Activated CD8-positive, alpha-beta memory T cell treated with anti-CD3 and anti-CD28 coated beads, Interleukin-2, amount 50 U/mL, for 24 hours (primary cell): ENCODE data around the gene UNC13A.

Source experiments
- DNase-seq: peaks from one replicate; pipeline ENCODE4 v3.0.0-alpha.2; 2020; ENCODE audit errors: extremely low read depth

UNC13A gene

GRCh38 chr19:17669419-17669818 lies 18.7 kb downstream of the UNC13A start:
- DNase-seq: no peak

DNA sequence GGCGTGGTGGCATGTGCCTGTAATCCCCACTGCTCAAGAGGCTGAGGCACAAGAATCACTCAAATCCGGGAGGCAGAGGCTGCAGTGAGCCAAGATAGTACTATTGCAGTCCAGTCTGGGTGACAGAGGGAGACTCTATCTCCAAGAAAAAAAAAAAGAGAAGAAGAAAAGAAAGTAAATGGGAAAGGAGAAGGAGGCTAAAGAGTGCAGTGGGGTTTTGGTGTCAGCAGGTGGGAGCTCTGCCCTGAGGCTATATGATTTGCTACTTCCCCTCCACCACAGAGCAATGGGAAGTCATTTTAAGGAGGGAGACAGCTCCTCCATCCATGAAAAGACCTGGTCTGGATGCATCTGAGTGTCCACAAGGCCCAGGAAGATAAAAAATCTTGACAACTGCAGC lies 23.1 kb downstream of the UNC13A start:
- DNase-seq: no peak

DNA sequence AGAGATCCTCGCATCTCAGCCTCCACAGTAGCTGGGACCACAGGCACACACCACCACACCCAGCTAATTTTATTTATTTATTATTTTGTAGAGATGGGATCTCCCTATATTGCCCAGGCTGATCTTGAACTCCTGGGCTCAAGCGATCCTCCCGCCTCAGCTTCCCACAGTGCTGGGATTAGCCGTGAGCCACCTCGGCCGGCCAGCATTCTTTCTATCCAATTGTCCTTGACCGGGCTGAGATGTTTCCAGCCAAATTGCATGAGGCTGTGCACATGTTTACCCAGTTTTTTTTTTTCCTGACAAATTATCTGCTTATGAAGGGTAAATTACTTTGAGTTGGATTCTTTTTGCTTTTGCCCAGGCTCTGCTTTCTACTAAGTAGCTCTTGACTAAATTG lies 28.2 kb downstream of the UNC13A start:
- no peak for DNase-seq

DNA sequence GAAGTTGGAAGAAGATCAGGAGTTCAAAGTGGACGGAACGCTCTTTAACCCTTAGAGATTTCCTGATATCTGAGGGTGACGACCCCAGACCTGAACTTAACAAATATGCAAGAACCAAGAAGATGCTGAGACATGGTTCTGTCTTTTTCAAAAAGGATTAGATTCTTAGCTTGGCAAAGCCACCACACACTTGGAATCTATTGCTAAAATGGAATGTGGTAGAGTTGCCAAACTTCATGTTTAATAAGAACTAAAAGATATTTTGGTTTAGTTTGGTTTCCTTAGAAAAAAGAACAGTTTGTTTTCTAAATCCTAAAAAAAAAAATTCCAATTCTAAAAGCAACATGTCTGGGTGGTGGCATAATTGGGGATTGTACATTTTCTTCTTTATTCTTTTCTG lies 29.5 kb downstream of the UNC13A start:
- no peak for DNase-seq

DNA sequence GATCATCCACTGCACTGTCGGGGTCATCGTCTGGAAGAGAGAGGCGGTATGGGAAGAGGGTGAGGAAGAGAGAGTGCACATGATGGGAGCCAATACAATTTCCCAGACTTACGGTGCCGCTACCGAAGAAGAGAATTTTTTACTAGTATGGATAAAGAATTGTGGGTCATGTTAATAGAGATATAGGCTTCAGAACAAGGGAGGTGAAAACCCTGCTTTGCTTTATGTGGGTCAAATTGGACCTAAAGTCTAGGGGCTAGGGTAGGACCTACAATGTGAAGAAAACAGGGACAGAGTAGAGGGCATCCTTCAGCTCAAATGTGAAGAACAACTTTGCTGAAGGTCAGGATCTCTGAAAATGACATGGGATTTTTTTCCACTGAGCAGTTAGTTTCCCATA lies 29.9 kb downstream of the UNC13A start:
- no peak for DNase-seq

- DNase-seq: no peak
Observed at GRCh38 chr19:17656970-17657369, 31.2 kb downstream of the UNC13A start.

GRCh38 chr19:17655751-17656472 lies 32.2 kb downstream of the UNC13A start:
- no peak for DNase-seq

DNA sequence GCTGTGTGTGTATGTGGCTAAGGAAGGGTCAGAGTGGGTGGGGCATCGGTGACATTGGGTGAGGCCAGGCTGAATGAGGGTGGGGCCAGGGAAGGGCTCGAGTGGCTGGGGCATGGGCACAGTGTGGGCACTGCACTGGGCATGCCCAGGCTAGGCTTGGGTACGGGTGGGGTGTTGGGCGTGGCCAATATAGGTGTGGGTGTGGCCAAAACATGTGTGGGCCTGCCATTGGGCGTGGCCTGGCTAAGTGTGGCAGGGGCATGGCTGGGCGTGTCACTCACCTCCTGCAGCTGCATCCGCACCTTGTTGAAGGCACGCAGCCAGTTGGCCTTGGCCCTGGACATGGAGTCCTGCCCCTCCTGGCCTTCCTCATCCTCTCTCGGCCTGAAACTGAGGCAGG lies 33.2 kb downstream of the UNC13A start:
- DNase-seq: no peak

- DNase-seq: no peak
Observed at GRCh38 chr19:17652627-17653026, 35.5 kb downstream of the UNC13A start.

DNA sequence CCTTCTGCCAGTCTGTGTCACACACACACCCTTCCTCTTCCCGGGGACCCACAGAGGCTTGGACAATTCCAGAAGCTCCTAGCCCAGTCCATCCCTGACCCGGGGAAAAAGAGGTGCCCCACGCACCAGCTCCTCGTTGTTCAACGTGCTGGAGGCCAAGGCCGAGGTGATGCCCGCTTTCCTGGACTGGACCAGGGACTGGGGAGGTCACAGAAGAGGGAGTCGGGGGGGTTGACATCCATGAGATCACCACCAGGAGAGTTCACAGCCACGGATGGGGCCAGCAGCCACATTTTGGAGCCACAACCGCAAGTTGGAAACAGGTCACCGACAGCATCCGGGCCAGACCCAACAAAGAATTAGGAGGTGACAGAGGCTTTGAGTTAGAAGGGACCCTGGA lies 39.4 kb downstream of the UNC13A start:
- DNase-seq: no peak

GRCh38 chr19:17648097-17648660 lies 40.0 kb downstream of the UNC13A start:
- DNase-seq: no peak

- no peak for DNase-seq
Observed at GRCh38 chr19:17647071-17648020, 40.8 kb downstream of the UNC13A start.

DNA sequence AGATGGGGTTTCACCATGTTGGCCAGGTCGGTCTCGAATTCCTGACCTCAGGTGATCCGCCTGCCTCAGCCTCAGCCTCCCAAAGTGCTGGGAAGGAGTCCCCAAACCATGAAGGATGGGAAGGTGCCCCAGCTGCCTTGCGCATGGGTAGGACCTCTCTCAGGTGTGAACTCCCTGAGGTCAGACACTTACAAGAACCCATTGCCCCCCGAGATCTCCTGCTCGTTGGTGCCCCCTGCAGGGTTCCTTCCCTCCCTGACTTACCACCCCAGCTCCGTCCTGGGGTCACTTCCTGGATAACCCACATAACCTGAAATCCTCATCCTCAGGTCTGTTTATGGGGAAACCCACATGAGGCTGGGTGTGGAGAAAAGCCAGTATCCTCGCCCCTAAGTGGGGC lies 41.7 kb downstream of the UNC13A start:
- no peak for DNase-seq

DNA sequence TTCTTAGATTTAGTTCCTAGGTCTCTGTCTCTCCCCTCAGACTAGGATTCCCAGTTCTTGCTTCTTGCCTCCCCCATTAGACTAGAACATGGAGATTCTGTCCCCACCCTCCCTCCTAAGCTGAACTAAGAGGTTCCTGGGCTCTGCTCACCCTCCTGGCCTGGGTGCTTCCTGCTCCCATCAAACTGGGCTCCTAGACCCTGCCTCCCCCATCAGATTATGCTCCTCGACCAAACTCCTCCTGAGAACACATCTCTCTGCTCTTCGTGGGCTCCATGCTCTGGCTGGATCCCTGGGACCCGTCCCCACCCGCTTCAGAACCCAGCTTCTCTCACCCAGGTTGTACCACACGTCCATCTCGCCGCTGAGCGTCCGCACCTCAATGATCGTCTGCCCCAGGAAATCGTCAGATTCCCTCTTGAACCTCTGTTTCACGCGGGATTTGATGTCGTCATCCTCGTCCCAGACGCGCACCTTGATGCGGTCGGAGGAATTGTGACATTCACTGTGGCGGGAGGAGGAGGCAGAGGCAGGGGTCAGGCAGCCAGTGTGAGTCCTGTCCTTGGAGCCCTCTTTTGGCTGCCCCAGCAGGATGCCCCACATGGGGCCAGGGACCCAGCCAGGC lies 42.7 kb downstream of the UNC13A start:
- no peak for DNase-seq

GRCh38 chr19:17642656-17643055 lies 45.5 kb downstream of the UNC13A start:
- no peak for DNase-seq

DNA sequence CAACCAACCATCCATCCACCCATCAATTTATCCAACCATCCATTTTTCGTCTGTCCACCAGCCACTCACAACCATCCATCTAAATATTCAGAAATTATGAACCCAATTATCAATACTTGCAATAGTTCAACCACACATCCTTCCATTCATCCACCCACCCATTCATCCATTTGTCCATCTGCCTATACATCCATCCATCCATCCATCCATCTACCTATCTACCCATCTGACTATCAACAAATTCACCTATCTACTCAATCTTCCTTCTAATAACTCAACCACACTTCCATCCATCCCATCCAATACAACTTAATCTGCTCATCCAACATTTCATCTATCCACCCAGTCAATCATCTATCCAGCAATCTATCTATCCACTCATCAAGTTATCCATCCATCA lies 46.3 kb downstream of the UNC13A start:
- no peak for DNase-seq

GRCh38 chr19:17641181-17641580 lies 47.0 kb downstream of the UNC13A start:
- no peak for DNase-seq

DNA sequence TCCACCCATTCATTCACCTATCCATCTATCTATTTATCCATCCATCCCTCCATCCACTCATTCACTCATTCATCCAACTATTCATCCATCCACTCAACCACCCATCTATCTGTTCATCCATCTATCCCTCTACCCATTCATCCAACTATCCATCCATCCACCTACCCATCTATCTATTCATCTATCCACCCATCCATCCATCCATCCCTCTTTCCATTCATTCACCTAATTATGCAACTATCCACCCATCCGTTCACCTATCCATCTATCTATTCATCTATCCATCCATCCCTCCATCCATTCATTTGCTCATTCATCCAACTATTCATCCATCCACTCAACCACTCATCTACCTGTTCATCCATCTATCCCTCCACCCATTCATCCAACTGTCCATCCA lies 54.5 kb downstream of the UNC13A start:
- DNase-seq: no peak

DNA sequence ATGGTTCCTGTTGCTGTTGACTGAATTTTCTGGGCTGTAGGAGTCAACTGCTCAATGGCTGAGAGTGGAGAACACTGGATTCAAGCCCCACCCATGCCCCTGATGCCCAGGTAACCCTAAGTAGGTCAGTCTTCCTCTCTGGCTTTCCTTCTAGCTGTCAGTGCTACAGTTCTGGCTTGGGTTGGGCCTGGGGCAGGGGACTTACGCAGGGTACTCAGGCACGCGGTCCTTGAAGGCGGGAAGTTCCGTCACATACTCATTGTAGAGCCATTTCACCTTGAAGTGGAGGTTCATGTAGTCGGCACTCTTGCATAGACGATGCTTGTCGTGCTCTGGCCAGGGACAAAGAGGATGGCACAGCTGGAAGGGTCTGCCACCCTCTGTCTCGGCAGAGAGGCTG lies 55.6 kb downstream of the UNC13A start:
- no peak for DNase-seq

DNA sequence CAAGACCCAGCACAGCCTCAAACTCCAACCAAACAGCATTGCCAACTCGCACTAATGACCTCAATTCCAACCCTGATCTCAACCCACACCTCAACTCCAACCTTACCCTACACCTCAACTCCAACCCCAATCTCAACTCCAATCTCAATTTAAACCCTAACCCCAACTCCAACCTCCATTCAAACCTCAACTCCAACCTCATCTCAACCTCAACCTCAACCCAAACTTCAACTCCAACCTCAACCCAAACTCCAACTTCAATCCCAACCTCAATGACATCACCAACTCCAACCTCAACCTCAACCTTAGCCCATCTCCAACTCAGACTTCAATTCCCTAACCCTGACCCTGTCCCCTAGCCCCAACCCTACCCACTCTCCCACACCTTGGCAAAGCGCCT lies 58.4 kb downstream of the UNC13A start:
- no peak for DNase-seq

- no peak for DNase-seq
Observed at GRCh38 chr19:17627921-17628320, 60.2 kb downstream of the UNC13A start.

- no peak for DNase-seq
Observed at GRCh38 chr19:17627161-17627560, 61.0 kb downstream of the UNC13A start.
